H1 (cell line): ENCODE data around the gene SCYL2. TPM values are rescaled to one million over a fixed set of nuclear protein-coding genes. Genes with fewer than 3 reads are reported as not detected.

Source experiments
- CTCF ChIA-PET: fragments of 300-600 bp; sonication (Branson Sonifier 250); formaldehyde crosslinking; loops from one replicate; lab custom pipeline; 2021; ENCODE audit not compliant: partially characterized antibody; lab: Charles Lee
- POLR2A ChIA-PET: fragments of 300-600 bp; sonication (Branson Sonifier 250); formaldehyde crosslinking; loops from one replicate; lab custom pipeline; 2021; ENCODE audit warnings: inconsistent platforms; ENCODE audit not compliant: partially characterized antibody; lab: Charles Lee
- DNase-seq, 2 experiments: peaks; one replicate each; pipeline versions ENCODE4 v3.0.0 to v3.0.0-alpha.2; 2010 to 2022; ENCODE audit warnings: low spot score in 2 of 2, low read depth in 1 of 2, mixed read lengths in 1 of 2
- FAIRE-seq: peaks from 2 replicates; lab custom pipeline; 2011; peaks lifted over from hg19 to GRCh38; lab: Jason Lieb, UNC
- H2AFZ ChIP-seq: 2 replicates; pipeline ENCODE4 v1.8.1; 2012; ENCODE audit warnings: low read length, inconsistent platforms
- H2AK5ac ChIP-seq: 2 replicates; pipeline ENCODE4 v1.6.1; 2013; ENCODE audit warnings: low read depth, low read length
- H2BK120ac ChIP-seq: replicated peaks from 2 replicates; pipeline ENCODE3; 2013; ENCODE audit warnings: low read depth, low read length, inconsistent platforms
- H2BK12ac ChIP-seq: 2 replicates; pipeline ENCODE4 v1.6.1; 2013; ENCODE audit warnings: low read depth, low read length
- H2BK15ac ChIP-seq: 2 replicates; pipeline ENCODE4 v1.6.1; 2013; ENCODE audit warnings: low read length
- H2BK20ac ChIP-seq: 2 replicates; pipeline ENCODE4 v1.6.1; 2013; ENCODE audit warnings: low read length
- H2BK5ac ChIP-seq: 2 replicates; pipeline ENCODE4 v1.6.1; 2013; ENCODE audit warnings: low read depth, low read length
- H3K14ac ChIP-seq: 2 replicates; pipeline ENCODE4 v1.6.1; 2013; ENCODE audit warnings: inconsistent platforms; ENCODE audit not compliant: insufficient read length
- H3K18ac ChIP-seq: 2 replicates; pipeline ENCODE4 v1.6.1; 2013; ENCODE audit warnings: low read length; ENCODE audit errors: extremely low read depth
- H3K23ac ChIP-seq: 2 replicates; pipeline ENCODE4 v1.6.1; 2013; ENCODE audit warnings: inconsistent platforms; ENCODE audit not compliant: insufficient read length
- H3K23me2 ChIP-seq: 2 replicates; pipeline ENCODE4 v1.6.1; 2013; ENCODE audit warnings: low read depth, low read length
- H3K27ac ChIP-seq: 2 replicates; pipeline ENCODE4 v1.6.1; 2011; ENCODE audit warnings: low read depth, low read length, inconsistent platforms
- H3K27me3 ChIP-seq, 4 experiments: replicated peaks in 1 of 4; 1 replicate in 1 of 4; 2 replicates in 3 of 4; pipeline versions ENCODE4 v1.6.1 to v1.8.1; 2011 to 2013; ENCODE audit warnings: low read length in 3 of 4, mild to moderate bottlenecking in 3 of 4, inconsistent platforms in 2 of 4, mixed read lengths in 2 of 4, moderate library complexity in 1 of 4; ENCODE audit not compliant: control insufficient read depth in 3 of 4, insufficient read depth in 3 of 4; ENCODE audit errors: extremely low read depth in 1 of 4
- H3K36me3 ChIP-seq, 4 experiments: 2 replicates each; pipeline versions ENCODE4 v1.6.1 to v1.8.1; 2011 to 2013; ENCODE audit warnings: mild to moderate bottlenecking in 4 of 4, low read length in 3 of 4, moderate library complexity in 2 of 4, control low read depth in 1 of 4, inconsistent platforms in 1 of 4; ENCODE audit not compliant: insufficient read depth in 4 of 4, control insufficient read depth in 2 of 4
- H3K4ac ChIP-seq: replicated peaks from 2 replicates; pipeline ENCODE3; 2013; ENCODE audit warnings: low read length, low read depth, mixed read lengths, inconsistent platforms; ENCODE audit not compliant: insufficient read length
- H3K4me1 ChIP-seq, 4 experiments: replicated peaks in 1 of 4; 1 replicate in 1 of 4; 2 replicates in 3 of 4; pipeline versions ENCODE4 v1.6.1 to v1.8.1; 2011 to 2013; ENCODE audit warnings: low read length in 3 of 4, inconsistent platforms in 2 of 4, mixed read lengths in 1 of 4; ENCODE audit not compliant: insufficient read depth in 4 of 4, control insufficient read depth in 3 of 4
- H3K4me2 ChIP-seq, 2 experiments: 2 replicates each; pipeline versions ENCODE4 v1.6.1 to v1.8.1; 2011 to 2013; ENCODE audit warnings: low read depth in 2 of 2, low read length in 2 of 2, control low read depth in 1 of 2, inconsistent platforms in 1 of 2, mild to moderate bottlenecking in 1 of 2; ENCODE audit not compliant: insufficient read depth in 1 of 2
- H3K4me3 ChIP-seq, 4 experiments: fragments of 200-600, 300-600 bp in 1 of 4; sonication (generic), shearing (Covaris generic), sonication (Bioruptor Twin) in 1 of 4; 2 replicates each; pipeline versions ENCODE4 v1.5.1 to v1.8.1; 2011 to 2016; ENCODE audit warnings: low read length in 4 of 4, low read depth in 3 of 4, control low read depth in 2 of 4, inconsistent platforms in 2 of 4, mild to moderate bottlenecking in 2 of 4, mixed read lengths in 1 of 4, moderate library complexity in 1 of 4; ENCODE audit not compliant: insufficient read depth in 2 of 4; ENCODE audit errors: extremely low read depth in 1 of 4
- H3K56ac ChIP-seq: replicated peaks from 2 replicates; pipeline ENCODE3; 2013; ENCODE audit warnings: low read depth, mild to moderate bottlenecking, mixed read lengths, low read length, inconsistent platforms; ENCODE audit not compliant: insufficient read length
- H3K79me1 ChIP-seq: 2 replicates; pipeline ENCODE4 v1.6.1; 2013; ENCODE audit warnings: low read depth, low read length, control low read depth
- H3K79me2 ChIP-seq, 2 experiments: 2 replicates each; pipeline versions ENCODE4 v1.6.1 to v1.8.1; 2012 to 2013; ENCODE audit warnings: low read length in 2 of 2, mild to moderate bottlenecking in 2 of 2, inconsistent platforms in 1 of 2; ENCODE audit not compliant: insufficient read depth in 2 of 2, control insufficient read depth in 1 of 2
- H3K9ac ChIP-seq, 4 experiments: replicated peaks in 1 of 4; 1 replicate in 1 of 4; 2 replicates in 3 of 4; pipeline versions ENCODE4 v1.6.1 to v1.8.1; 2011 to 2013; ENCODE audit warnings: low read depth in 3 of 4, low read length in 3 of 4, control low read depth in 2 of 4, mild to moderate bottlenecking in 2 of 4, moderate library complexity in 2 of 4, inconsistent platforms in 1 of 4; ENCODE audit errors: extremely low read depth in 1 of 4
- H3K9me3 ChIP-seq, 2 experiments: 2 replicates each; pipeline versions ENCODE4 v1.6.1 to v1.8.1; 2012 to 2013; ENCODE audit warnings: mild to moderate bottlenecking in 2 of 2, moderate library complexity in 2 of 2, control low read depth in 1 of 2, inconsistent platforms in 1 of 2, low read depth in 1 of 2, low read length in 1 of 2, mixed read lengths in 1 of 2; ENCODE audit not compliant: insufficient read depth in 2 of 2
- H4K20me1 ChIP-seq, 2 experiments: replicated peaks in 1 of 2; 2 replicates each; pipeline versions ENCODE3 to v1.8.1; 2011 to 2013; ENCODE audit warnings: inconsistent platforms in 2 of 2, low read length in 2 of 2, mild to moderate bottlenecking in 1 of 2; ENCODE audit not compliant: insufficient read depth in 2 of 2, control insufficient read depth in 1 of 2
- H4K5ac ChIP-seq: 2 replicates; pipeline ENCODE4 v1.6.1; 2013; ENCODE audit warnings: low read length, low read depth, mixed read lengths, inconsistent platforms; ENCODE audit not compliant: insufficient read length
- H4K8ac ChIP-seq: 2 replicates; pipeline ENCODE4 v1.8.0; 2013; ENCODE audit warnings: mild to moderate bottlenecking, moderate library complexity, low read length, inconsistent platforms; ENCODE audit not compliant: insufficient read depth; ENCODE audit errors: extremely low read depth
- H4K91ac ChIP-seq: replicated peaks from 2 replicates; pipeline ENCODE3; 2013; ENCODE audit warnings: low read length, mixed read lengths, inconsistent platforms; ENCODE audit not compliant: insufficient read length
- CTBP2 ChIP-seq: IDR thresholded peaks from 2 replicates; pipeline ENCODE4 v1.7.0; 2011; ENCODE audit warnings: borderline replicate concordance, mild to moderate bottlenecking, moderate library complexity, mixed read lengths, low read length; ENCODE audit not compliant: insufficient read depth, insufficient read length
- EP300 ChIP-seq, 2 experiments: IDR thresholded peaks; 1 replicate in 1 of 2; 2 replicates in 1 of 2; pipeline ENCODE4 v1.6.1; 2011 to 2012; ENCODE audit warnings: low read depth in 2 of 2, low read length in 2 of 2, mild to moderate bottlenecking in 2 of 2, borderline replicate concordance in 1 of 2, inconsistent platforms in 1 of 2, moderate library complexity in 1 of 2
- POU5F1 ChIP-seq: IDR thresholded peaks from 2 replicates; pipeline ENCODE4 v1.6.1; 2011; ENCODE audit warnings: low read depth, mild to moderate bottlenecking, low read length, moderate library complexity
- RAD21 ChIP-seq, 2 experiments: IDR thresholded peaks in 1 of 2; conservative IDR thresholded peaks in 1 of 2; 2 replicates each; pipeline ENCODE4 v1.6.1; 2011; ENCODE audit warnings: low read depth in 2 of 2, low read length in 2 of 2, improper control_type of control experiment in 1 of 2, inconsistent platforms in 1 of 2, mild to moderate bottlenecking in 1 of 2, moderate library complexity in 1 of 2
- SIX5 ChIP-seq: IDR thresholded peaks from 2 replicates; pipeline ENCODE4 v1.6.1; 2011; ENCODE audit warnings: mild to moderate bottlenecking, low read depth, low read length
- SP1 ChIP-seq: IDR thresholded peaks from 2 replicates; pipeline ENCODE4 v1.6.1; 2011; ENCODE audit warnings: low read depth, low read length
- YY1 ChIP-seq: IDR thresholded peaks from 2 replicates; pipeline ENCODE4 v1.6.1; 2011; ENCODE audit warnings: low read depth, mild to moderate bottlenecking, low read length
- WGBS, 2 experiments: shearing (Covaris generic) in 1 of 2; methylation state at CpG; one replicate each; pipeline versions ENCODE4 v1.1.6 to v1.1.7; 2013 to 2015; ENCODE audit warnings: low lambda C conversion rate in 2 of 2, mixed read lengths in 2 of 2, inconsistent platforms in 1 of 2, low coverage in 1 of 2, missing lambda C conversion rate in 1 of 2; ENCODE audit not compliant: insufficient replicate concordance in 2 of 2, insufficient coverage in 1 of 2, insufficient read length in 1 of 2; ENCODE audit errors: extremely low coverage in 1 of 2, missing lambda C conversion rate in 1 of 2; 5-methylcytosine and 5-hydroxymethylcytosine counted together
- polyA plus RNA-seq, 7 experiments: library from polyadenylated mRNA; depleted of rRNA in 3 of 7; stranded (reverse) in 5 of 7; unstranded in 2 of 7; fragments of >200 nt in 5 of 7; fragments of 200-250 nt in 2 of 7; gene quantifications; 1 replicate in 5 of 7; 2 replicates in 1 of 7; 4 replicates in 1 of 7; pipeline versions ENCODE4 v1.2.1 to v1.2.3, GENCODE V29; 2011 to 2013; ENCODE audit warnings: missing spikeins in 2 of 7, mixed read lengths in 2 of 7
- total RNA-seq: library from RNA; stranded (reverse); fragmentation: NEBNext Ultra II Directional; extraction: Animal tissue kit (Norgen Biotek cat#: 25700); gene quantifications from 2 replicates; pipeline ENCODE4 v1.2.1, GENCODE V29; 2021
- TF ChIP-seq, protein P1 (sequence below): IDR thresholded peaks from 2 replicates; pipeline ENCODE4 v1.6.1; 2011; ENCODE audit warnings: low read depth, mild to moderate bottlenecking, low read length; ENCODE audit not compliant: insufficient read depth
- TF ChIP-seq, protein P2 (sequence below): IDR thresholded peaks from 2 replicates; pipeline ENCODE4 v1.6.1; 2012; ENCODE audit warnings: inconsistent platforms
- TF ChIP-seq, protein P3 (sequence below): IDR thresholded peaks from 2 replicates; pipeline ENCODE4 v1.6.1; 2012; ENCODE audit warnings: inconsistent platforms

SCYL2 gene
- total and polyA plus RNA-seq, 2 of the 8 experiments (the other 6 are each of a cell fraction or from before 2014, with no cell fraction given), result 8.9 to 48.7 TPM

DNA sequence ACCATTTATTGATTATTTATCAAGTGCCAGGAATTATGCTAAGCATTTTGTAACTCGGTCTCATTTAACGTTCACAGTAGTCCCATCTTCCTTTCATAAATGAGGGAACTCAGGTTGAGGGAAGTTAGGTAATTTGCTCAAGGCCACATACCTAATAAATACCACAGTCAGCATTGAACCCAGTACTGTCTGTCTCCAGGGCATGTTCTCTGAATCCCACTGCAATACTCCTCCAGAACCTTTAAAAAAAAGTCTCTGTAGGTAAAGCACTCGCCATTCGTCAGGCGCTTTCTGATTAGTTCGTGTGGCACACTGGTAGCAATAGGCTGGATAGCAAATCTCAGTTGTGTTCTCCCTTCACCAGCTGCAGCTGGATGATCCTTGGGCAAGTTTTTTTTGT is 104.2 kb downstream of the SCYL2 start:
- Histone ChIP-seq H2BK12ac (peak overlapping the region; percentile 51; the same call in 1 of the 2 replicates), H3K9me3 (peaks cover 0 to 4% of the 10 kb centered on the region in 2 experiments; a peak in 1 of 4 replicates), H3K56ac (no peak overlapping the region), H3K4me1 (peaks cover 3 to 17% (median 13%) of the 10 kb centered on the region in 4 experiments; a peak in 5 of 7 replicates), H2BK5ac (no peak overlapping the region), H3K79me1 (no peaks in the 10 kb centered on the region), H2BK120ac (no peak overlapping the region), H3K23me2 (no peaks in the 10 kb centered on the region), H2AK5ac (no peak overlapping the region), H4K8ac (no peak overlapping the region), H3K4me3 (peak overlapping the region in 1 of 4 experiments; percentile 10; a peak in 1 of 8 replicates), H2AFZ (no peak overlapping the region), H3K4ac (peak overlapping the region; percentile 27), H4K20me1 (no peaks in the 10 kb centered on the region), H3K27me3 (no peaks in the 10 kb centered on the region), H2BK20ac (no peak overlapping the region), H4K91ac (no peak overlapping the region), H3K79me2 (no peaks in the 10 kb centered on the region), H3K27ac (no peak overlapping the region), H4K5ac (no peak overlapping the region), H3K18ac (no peak overlapping the region), H3K9ac (no peak overlapping the region), H3K23ac (no peak overlapping the region), H3K4me2 (peak overlapping the region in 1 of 2 experiments; percentile 3; a peak in 1 of 4 replicates), H2BK15ac (no peak overlapping the region), H3K14ac (no peak overlapping the region), H3K36me3 (no peaks in the 10 kb centered on the region)
- ChIA-PET CTCF (interaction anchor here (1.4 to 3.6 kb wide), 3 partner anchors 8 to 183 kb away, joined by 3 to 22 read pairs (median 3); no protein-coding TSS in a partner anchor), POLR2A (no interaction called here)
- no peak for FAIRE-seq
- WGBS, 2 experiments, result 84% methylated on average over 6 of the region's 6 CpGs; no CpG with 5 or more reads in 1 of the 2 experiments
- no peak for DNase-seq
- TF ChIP-seq, protein P1, sequence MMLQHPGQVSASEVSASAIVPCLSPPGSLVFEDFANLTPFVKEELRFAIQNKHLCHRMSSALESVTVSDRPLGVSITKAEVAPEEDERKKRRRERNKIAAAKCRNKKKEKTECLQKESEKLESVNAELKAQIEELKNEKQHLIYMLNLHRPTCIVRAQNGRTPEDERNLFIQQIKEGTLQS, result no peak
- TF ChIP-seq EP300 (IDR thresholded peaks at IDR 0.05; ENCODE audit: borderline replicate concordance in 1 of 2, low read depth in 2 of 2, low read length in 2 of 2), result no peak
- TF ChIP-seq, protein P2, sequence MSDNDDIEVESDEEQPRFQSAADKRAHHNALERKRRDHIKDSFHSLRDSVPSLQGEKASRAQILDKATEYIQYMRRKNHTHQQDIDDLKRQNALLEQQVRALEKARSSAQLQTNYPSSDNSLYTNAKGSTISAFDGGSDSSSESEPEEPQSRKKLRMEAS, result no peak
- no peak for TF ChIP-seq CTBP2
- no peak for TF ChIP-seq POU5F1
- TF ChIP-seq, protein P3, sequence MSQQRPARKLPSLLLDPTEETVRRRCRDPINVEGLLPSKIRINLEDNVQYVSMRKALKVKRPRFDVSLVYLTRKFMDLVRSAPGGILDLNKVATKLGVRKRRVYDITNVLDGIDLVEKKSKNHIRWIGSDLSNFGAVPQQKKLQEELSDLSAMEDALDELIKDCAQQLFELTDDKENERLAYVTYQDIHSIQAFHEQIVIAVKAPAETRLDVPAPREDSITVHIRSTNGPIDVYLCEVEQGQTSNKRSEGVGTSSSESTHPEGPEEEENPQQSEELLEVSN, result no peak
- TF ChIP-seq RAD21 (IDR thresholded peaks at IDR 0.05 in 1 of 2, conservative IDR thresholded peaks at IDR 0.05 in 1 of 2; ENCODE audit: low read depth in 2 of 2, low read length in 2 of 2), result no peak
- TF ChIP-seq YY1, result no peak
- no peak for TF ChIP-seq SP1
- TF ChIP-seq SIX5, result no peak
